ENCODE results near the gene SEMA3E.
"Not testable (repeated sequence)": the region's sequence is repeated elsewhere in the genome, so short reads cannot be mapped to it uniquely, and the experiment has no call there.

Gene SEMA3E

DNA sequence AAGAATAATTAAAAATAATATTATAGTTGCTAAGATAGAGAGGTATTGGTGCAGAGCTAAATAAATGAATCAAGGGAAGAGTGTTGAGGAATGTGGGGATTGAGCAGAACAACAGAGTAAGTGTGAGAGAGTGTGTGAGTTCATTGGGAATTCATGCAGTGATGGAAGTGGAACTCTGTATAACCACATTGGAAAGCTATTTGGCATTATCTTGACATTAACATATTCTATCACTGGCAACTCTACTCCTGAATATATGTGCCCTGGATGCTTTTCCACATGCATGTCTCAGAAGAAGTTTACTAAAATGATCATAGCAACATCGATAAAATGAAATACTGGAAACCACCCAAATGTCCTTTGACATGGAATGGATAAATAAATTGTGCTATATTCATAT lies 164.1 kb downstream of the SEMA3E start:
- no peak for DNase-seq

DNA sequence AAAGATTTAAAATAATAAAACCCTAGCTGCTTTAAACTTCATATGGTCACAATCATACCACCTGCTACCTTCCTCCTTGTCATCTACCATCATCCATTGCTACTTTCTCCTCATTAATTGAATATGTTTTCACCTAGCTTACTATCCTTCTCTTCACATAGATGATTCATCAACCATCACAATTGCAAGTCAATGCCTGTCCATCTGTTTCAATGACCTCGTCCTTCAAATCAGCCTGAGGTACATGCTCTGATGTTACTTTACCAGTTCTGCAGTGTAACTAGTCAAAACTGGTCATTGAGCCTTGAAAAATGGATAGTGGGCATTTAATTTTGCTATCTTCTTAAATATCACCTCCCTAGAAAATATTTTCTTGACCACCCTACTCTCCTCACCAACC lies 164.7 kb downstream of the SEMA3E start:
- no peak for DNase-seq

DNA sequence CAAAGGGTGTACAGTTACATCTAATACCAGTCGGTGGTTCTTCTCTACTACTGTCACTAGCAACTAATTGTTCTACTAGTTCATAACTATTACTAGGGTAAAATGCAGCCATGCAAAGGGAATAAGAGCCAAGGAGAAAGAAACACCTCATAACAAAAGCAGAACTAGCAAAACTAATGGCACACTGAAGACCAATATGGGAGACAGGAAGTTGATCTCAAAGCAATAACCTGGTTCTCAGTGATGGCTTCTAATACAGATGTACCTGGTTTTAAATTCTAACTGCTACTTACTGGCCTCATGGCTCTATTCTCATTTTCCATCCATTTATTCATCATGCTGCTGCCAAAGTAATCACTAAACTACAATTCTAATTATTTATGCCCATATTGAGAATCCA lies 170.3 kb downstream of the SEMA3E start:
- DNase-seq, result no peak

DNA sequence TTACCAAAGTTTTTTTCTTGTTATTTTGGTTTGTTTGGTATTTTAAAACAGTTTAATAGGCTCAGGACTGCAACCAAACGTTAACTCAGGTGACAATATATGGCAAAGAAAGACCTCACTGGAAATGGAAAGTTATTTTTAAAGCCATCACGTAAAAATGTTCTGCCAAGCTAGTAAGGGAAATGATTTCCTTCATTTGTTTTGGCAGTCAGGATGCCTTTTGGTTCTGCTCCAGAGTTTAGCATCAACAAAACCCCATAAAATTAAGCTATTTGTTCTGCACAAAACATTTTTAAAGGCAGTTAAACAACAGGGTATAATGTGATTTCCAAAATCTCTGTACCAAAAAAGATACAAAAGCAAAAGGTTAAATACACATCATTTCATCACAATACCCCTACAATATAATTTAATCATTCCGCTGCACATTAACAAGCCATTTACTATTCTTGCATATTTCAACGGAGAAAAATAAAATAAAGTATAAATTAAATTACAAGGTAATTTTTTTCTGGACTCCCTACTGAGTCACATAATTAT lies 172.4 kb downstream of the SEMA3E start:
- DNase-seq, result no peak

DNA sequence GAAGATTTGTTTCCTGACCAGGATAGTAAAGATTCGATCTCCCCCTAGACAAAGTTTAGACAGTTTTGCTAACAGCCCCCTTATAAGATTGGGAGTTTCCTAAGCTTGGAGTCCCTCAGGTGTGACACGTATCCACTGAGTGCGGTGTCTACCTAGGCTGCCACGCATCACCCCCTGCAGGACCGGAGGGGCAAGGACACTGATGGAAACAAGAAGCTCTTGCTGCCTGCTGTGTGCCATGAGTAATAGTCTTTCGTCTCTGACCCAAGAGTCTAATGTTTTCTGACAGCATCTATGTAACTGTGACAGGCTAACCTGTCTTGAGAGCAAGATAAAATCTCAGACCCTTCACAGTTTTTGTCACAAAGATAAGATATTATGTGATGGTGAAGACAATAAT lies 173.5 kb downstream of the SEMA3E start:
- no peak for DNase-seq

DNA sequence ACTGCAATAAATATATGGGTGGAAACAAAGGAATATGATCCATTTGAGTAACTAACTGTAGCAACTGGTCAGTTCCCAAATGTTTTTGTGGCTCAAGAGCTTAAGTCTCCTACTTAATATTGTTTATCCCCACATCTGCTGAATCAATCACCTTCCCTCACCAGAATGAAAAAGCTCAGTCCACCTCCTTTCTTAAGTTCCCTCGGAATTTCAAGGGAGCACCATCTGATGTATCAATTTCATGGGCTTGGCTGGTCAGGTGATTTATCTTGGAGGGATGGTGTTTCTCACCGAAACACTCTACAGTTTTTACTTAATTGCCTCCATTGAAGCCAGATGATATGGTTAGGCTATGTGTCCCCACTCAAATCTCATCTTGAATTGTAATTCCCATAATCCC lies 176.6 kb downstream of the SEMA3E start:
- DNase-seq, result no peak

DNA sequence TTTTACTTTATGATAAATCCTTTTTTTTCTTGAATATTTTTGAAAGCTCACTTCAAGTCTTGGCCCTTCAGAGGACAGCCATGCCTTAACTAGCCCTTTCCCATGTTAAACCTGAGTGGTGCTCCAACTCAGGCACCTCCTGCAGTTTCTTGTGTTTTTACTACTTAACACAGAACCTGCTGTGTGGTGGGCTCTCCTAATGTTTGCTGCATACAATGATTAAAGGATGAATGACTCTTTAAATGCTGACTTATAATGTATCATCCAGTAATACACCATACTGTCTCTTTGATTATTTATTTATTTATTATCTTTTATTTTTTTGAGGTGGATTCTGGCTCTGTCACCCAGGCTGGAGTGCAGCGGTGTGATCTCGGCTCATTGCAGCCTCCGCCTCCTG lies 179.4 kb downstream of the SEMA3E start:
- no peak for DNase-seq

DNA sequence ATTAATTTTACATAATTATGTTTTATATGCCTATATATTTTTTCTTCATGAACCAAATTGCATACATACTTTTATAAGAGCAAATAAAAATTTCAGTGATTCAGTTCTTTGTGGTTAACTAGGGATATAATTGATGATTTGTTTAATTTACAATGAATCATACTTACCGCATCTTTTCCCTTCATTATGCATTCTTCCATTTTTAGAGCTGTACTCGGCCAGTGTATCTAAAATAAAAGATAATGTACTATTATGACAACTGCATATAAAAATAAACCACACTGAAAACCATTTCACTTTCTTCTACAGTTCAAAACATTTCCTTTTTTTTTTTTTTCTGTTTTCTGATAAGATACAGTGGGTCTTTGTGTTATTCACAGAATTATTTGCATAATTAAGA lies 179.9 kb downstream of the SEMA3E start:
- no peak for DNase-seq

DNA sequence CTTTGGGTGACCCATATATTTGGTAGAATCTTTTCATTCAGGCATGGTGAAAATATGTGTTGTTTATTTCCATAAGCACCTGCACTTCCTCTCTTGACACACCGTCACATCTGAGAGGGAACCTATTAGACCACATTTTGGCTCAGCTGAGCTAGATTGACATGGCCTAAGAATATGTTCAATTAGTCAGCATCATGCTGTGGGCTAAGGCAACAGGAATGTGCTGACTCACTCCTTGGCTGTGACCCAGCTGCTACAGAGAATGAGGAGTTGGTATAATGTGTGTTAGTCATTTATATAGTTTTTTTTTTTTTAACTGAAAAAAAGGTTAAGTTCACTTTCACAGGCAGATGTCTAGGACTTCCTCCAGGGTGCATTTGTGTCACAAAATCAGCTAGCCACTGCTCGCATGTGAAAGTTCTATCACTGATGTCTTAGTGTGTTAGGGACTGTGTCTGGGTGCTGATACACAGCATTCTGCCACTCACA lies 180.6 kb downstream of the SEMA3E start:
- DNase-seq, result peak; percentile 91

DNA sequence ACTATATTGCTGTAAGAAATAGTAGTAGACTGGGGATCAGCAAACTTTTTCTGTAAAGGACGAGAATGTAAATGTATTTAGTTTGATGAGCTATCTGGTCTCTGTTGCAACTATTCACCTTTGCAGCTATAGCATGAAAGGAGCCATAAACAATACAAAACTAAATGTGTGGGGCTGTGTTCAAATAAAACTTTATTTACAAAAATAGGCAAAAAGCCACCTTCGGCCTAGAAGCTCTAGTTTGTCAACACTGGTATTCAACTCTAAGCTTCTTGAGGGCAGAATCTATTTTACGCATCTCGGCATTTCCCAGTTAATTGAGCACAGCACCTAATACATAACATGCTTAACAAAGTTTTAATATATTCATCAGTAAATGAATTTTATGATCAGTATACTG lies 181.4 kb downstream of the SEMA3E start:
- no peak for DNase-seq

DNA sequence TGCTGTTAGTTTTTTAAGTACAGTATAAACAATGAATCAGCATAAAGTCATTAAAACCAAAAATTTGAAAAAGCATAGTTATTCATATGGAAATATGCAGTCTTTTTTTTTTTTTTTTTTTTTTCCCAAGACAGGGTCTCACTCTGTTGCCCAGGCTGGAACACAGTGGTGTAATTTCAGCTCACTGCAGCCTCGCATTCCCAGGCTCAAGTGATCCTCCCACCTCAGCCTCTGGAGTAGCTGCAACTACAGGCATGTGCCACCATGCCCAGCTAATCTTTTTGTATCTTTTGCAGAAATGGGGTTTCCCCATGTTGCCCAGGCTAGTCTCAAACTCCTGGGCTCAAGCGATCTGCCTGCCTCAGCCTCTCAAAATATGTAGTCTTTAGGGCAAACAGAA lies 182.0 kb downstream of the SEMA3E start:
- DNase-seq, result no peak

DNA sequence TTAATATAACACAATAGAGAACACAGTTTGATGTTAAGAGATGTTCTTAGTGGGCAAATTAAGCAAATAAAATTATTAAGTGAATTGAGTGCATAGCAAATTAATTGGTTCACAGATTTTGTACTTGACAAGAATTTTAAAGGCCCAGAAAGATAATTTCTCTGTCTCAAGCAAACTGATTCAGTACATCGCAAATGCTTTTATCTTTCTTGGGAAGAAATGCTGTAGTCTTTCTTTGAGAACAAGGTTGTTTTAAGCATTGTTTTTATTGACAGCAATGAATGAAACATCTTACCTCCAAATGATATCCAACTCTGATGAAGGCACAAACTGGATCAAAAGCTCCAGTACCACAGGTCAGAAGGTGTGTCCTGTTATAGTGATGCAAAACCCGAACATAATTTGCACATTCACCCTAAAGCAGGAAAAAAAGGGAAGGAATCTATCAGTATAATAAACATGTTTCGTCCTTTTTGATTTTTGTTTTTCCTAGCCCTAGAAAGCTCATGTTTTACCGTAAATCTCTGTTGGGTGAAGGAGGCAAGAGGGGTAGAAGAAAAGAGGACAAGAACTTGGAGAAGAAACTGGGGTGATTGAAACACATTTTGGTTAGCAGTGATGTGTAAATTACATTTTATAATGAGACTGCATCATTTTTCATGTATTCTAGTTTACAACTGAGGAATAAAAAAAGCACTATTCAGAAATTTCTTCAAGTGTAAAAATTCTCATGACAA lies 182.6 kb downstream of the SEMA3E start:
- DNase-seq, result no peak

DNA sequence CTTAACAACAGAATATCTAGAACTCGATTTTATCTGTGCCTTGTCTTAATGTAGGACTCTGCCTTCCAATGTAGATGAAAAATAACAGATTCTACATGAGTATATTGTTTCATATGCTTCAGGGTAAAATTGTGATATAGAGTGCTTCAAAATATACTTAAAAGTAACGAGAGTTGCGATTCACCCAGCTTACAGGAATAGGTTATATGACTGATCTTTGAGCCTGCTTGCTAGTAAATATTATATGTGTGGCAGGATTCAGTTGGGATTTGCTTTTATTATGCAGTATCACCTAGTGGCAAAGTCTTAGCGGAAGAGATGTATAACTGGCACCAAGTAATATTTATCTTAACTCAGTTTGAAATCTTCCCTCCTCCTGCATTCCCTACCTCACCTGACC lies 183.3 kb downstream of the SEMA3E start:
- no peak for DNase-seq

DNA sequence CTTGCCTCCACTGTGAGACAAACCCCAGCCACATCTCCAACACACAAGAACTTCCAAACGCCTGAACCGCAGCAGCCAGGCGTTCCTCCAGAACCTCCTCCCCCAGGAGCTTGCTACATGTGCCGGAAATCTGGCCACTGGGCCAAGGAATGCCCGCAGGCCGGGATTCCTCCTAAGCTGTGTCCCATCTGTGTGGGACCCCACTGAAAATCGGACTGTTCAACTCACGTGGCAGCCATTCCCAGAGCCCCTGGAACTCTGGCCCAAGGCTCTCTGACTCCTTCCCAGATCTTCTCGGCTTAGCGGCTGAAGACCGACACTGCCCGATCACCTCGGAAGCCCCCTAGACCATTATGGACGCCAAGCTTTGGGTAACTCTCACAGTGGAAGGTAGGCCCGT lies 187.1 kb downstream of the SEMA3E start:
- DNase-seq, result not testable (repeated sequence)

DNA sequence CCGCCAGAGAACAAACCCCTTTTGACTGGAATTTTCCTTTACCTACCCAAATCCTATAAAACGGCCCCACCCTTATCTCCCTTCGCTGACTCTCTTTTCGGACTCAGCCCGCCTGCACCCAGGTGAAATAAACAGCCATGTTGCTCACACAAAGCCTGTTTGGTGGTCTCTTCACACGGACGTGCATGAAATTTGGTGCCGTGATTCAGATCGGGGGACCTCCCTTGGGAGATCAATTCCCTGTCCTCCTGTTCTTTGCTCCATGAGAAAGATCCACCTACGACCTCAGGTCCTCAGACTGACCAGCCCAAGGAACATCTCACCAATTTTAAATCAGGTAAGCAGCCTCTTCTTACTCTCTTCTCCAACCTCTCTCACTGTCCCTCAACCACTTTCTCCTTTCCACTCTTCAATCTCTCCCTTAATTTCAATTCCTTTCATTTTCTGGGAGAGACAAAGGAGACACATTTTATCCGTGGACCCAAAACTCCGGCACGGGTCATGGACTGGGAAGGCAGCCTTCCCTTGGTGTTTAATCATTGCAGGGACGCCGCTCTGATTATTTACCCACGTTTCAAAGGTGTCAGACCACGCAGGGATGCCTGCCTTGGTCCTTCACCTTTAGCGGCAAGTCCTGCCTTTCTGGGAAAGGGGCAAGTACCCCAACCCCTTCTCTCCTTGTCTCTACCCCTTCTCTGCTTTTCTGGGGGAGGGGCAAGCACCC lies 188.8 kb downstream of the SEMA3E start:
- DNase-seq, result not testable (repeated sequence)

DNA sequence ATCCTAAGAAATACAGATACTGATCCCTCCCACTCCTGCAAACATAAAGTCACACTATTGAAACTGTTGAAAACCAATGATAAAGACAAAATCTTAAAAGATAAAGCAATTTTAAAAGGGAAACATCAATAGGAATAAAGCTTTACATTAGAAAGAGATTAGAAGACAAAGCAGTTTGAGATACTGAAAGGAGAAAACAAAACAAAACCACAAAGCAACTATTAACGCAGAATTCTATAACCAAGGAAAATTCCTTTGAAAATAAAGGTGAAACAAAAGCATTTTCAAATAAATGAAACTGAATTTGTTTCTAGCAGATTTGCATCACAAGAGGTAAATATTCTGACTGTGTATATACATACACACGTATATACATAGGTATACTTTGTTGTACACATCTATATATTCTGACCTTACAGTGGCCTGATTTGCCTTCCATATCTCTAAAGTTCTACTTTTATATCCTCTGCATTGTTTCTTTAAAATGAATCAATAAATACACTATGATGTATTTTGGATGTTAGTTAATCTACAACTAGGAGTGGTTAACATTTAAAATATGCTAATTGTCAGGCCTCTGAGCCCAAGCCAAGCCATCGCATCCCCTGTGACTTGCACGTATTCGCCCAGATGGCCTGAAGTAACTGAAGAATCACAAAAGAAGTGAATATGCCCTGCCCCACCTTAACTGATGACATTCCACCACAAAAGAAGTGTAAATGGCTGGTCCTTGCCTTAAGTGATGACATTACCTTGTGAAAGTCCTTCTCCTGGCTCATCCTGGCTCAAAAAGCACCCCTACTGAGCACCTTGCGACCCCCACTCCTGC lies 189.6 kb downstream of the SEMA3E start:
- DNase-seq, result not testable (repeated sequence)

DNA sequence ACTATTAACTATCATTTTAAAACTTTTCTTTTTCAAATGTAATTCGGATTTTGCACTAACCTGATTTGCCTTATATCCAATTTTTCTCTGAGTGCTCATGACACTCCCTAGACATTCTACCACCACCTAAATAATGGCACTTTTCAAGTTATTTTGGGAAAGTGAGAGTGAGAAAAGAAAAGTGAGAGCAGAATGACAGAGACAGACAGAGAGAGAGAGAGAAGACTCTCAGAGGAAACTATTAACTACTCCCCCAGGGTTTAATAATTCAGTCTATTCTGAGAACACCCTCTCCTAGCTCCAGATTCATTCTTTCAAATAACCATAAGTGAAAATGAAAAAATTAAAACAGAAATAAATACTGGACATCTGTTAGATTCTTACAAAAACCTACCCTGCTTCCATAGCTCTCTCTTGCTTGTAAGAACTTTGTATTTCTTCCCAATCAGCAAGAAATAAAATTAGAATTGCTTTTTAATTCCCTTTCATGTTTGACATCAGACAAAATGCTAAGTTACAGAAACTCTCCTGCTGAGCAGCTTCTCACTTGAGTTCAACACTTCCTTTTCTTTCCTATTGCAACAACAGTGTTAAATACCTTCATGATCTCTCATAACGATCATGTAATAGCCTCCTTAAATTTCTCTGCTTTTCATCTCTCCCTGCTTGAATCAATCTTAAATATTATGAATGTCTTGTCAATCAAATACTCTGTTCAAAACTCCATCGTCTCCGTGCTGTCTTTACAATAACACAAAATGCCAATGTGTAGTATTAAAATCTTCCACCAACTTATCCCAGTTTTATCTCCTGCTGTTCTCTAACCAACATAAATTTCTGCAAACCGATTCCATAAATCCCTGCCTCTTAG lies 191.7 kb downstream of the SEMA3E start:
- DNase-seq, result no peak

DNA sequence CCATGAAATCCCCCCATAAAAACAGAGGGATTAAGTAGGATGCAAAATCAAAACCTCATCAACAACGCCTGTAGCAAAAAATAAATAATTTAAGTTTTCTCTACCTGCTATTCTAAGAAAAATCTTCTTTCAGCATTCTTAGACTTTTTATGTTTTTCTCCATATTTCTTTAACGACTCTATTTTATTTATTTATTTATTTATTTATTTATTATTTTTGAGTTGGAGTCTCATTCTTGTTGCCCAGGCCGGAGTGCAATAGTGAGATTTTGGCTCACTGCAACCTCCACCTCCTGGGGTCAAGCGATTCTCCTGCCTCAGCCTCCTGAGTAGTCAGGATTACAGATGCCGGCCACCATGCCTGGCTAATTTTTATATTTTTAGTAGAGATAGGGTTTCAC lies 192.5 kb downstream of the SEMA3E start:
- no peak for DNase-seq

DNA sequence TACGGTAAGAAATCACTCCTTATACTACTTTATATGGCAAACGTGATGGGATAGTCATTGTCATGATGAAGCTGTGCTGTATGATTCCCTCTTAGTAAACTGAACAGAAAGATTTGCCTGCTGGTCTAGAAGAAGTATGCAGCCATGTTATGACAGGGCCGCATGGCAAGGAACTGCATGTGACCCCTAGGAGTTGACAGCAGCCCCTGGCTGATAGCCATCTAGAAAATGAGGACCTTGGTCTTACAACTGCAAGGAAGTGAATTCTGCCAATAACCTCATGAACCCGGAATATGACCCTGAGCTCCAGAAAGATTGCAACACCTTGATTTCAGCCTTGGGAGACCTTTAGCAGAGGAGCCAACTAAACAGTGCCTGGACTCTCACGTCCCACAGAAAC lies 193.3 kb downstream of the SEMA3E start:
- no peak for DNase-seq

DNA sequence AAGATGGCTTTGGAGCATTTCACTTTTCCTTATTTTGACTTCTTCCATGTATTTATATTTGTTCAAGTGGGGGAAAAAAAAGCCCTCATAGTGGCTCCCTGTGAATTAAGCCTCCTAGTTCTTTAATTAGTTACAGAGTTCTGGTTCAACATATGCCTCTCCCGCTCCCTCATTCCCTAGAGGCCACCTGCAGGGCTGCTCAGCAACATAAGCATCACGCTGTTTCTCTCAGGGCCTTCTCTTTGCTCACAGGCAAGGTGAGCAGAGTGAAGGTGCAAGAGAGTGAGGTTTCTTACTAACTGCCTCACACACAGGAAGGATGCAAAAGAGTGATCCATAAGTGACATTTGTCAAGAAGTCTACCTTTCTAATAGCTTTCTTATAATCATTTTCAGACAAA lies 196.7 kb downstream of the SEMA3E start:
- no peak for DNase-seq

DNA sequence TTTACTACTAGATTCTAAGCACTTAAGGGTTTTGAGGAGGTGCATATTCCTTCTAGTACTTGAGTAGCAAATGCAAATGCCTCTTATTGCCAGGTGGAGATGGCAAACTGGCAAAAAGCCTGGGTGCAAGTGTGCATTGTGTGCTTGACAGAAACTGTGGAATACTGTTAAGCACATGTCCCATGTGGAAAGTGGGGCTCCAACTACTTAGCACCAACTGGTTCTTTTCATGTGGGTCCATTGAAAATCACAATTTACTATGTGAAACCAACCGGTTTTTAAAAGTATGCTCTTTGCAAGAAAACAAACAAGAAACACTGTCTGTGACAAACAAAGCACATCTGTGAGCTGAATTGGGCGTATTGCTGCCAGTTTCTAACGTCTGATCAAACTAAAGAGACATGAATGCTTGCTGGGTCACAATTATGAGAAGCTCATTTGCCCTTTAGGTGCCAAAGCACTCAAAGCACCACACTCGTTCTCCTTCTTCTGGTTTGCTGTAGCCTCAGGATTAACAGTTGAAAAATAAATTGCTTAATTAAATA lies 197.4 kb downstream of the SEMA3E start:
- no peak for DNase-seq

DNA sequence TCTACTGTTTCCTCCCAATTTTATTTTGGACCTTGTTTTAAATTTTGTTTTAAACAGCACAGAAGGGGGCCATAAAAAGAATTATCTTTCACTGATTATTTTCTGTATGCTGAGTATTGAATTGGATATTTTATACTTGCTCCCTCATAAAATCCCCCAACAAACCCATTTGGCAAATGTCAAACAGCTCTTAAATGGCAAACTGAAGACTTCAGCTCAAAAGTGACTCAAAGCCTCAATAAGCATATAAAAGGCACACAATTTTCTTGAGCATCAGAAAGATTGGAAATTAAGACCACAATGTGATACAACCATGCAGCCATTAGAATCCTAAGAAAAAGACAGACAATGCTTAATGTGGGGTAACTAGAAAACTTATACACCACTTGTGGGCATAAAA lies 199.2 kb downstream of the SEMA3E start:
- DNase-seq, result no peak

Data from RPMI8226 (cell line).